Measurements from ENCODE around the gene CNTNAP5.

The CNTNAP5 gene

GRCh38 chr2:124289060-124289459, 264.0 kb downstream of the CNTNAP5 start:
- H3K4me3 ChIP-seq (ENCODE audit: low read depth, low read length) = no peak overlapping the region
- no peaks in the 10 kb centered on the region for H3K36me3 ChIP-seq (ENCODE audit: insufficient read depth, low read length)
- H3K27ac ChIP-seq (ENCODE audit: low read depth, low read length) = no peak overlapping the region
- no peaks in the 10 kb centered on the region for H3K4me1 ChIP-seq (ENCODE audit: control insufficient read depth, insufficient read depth, low read length, unreplicated experiment)
- H2AFZ ChIP-seq (ENCODE audit: low read length, unreplicated experiment) = no peak overlapping the region
- H3K27me3 ChIP-seq (ENCODE audit: insufficient read depth, low read length) = no peaks in the 10 kb centered on the region
- H3K79me2 ChIP-seq (ENCODE audit: control insufficient read depth, insufficient read depth, low read length, unreplicated experiment) = no peaks in the 10 kb centered on the region

- Histone ChIP-seq H3K79me2 (ENCODE audit: control insufficient read depth, insufficient read depth, low read length, unreplicated experiment) (no peaks in the 10 kb centered on the region), H3K27ac (ENCODE audit: low read depth, low read length) (no peak overlapping the region), H3K36me3 (ENCODE audit: insufficient read depth, low read length) (no peaks in the 10 kb centered on the region), H3K4me3 (ENCODE audit: low read depth, low read length) (no peak overlapping the region), H3K27me3 (ENCODE audit: insufficient read depth, low read length) (no peaks in the 10 kb centered on the region), H2AFZ (ENCODE audit: low read length, unreplicated experiment) (no peak overlapping the region), H3K4me1 (ENCODE audit: control insufficient read depth, insufficient read depth, low read length, unreplicated experiment) (no peaks in the 10 kb centered on the region)
Measured at GRCh38 chr2:124289615-124290014, 264.5 kb downstream of the CNTNAP5 start.

GRCh38 chr2:124296470-124296869, 271.4 kb downstream of the CNTNAP5 start:
- Histone ChIP-seq H3K27ac (ENCODE audit: low read depth, low read length) (no peak overlapping the region), H3K79me2 (ENCODE audit: control insufficient read depth, insufficient read depth, low read length, unreplicated experiment) (no peaks in the 10 kb centered on the region), H3K27me3 (ENCODE audit: insufficient read depth, low read length) (no peaks in the 10 kb centered on the region), H3K4me1 (ENCODE audit: control insufficient read depth, insufficient read depth, low read length, unreplicated experiment) (no peaks in the 10 kb centered on the region), H2AFZ (ENCODE audit: low read length, unreplicated experiment) (no peak overlapping the region), H3K4me3 (ENCODE audit: low read depth, low read length) (no peak overlapping the region), H3K36me3 (ENCODE audit: insufficient read depth, low read length) (no peaks in the 10 kb centered on the region)

- no peaks in the 10 kb centered on the region for H3K79me2 ChIP-seq (ENCODE audit: control insufficient read depth, insufficient read depth, low read length, unreplicated experiment)
- H3K27me3 ChIP-seq (ENCODE audit: insufficient read depth, low read length) = no peaks in the 10 kb centered on the region
- H2AFZ ChIP-seq (ENCODE audit: low read length, unreplicated experiment) = no peak overlapping the region
- no peak overlapping the region for H3K27ac ChIP-seq (ENCODE audit: low read depth, low read length)
- H3K4me1 ChIP-seq (ENCODE audit: control insufficient read depth, insufficient read depth, low read length, unreplicated experiment) = no peaks in the 10 kb centered on the region
- H3K4me3 ChIP-seq (ENCODE audit: low read depth, low read length) = no peak overlapping the region
- H3K36me3 ChIP-seq (ENCODE audit: insufficient read depth, low read length) = no peaks in the 10 kb centered on the region
Measured at GRCh38 chr2:124301915-124302314, 276.8 kb downstream of the CNTNAP5 start.

GRCh38 chr2:124308319-124309062, 283.4 kb downstream of the CNTNAP5 start:
- no peak overlapping the region for H3K27ac ChIP-seq (ENCODE audit: low read depth, low read length)

GRCh38 chr2:124309563-124310138, 284.6 kb downstream of the CNTNAP5 start:
- Histone ChIP-seq H3K4me1 (ENCODE audit: control insufficient read depth, insufficient read depth, low read length, unreplicated experiment) (no peaks in the 10 kb centered on the region), H3K79me2 (ENCODE audit: control insufficient read depth, insufficient read depth, low read length, unreplicated experiment) (no peaks in the 10 kb centered on the region), H2AFZ (ENCODE audit: low read length, unreplicated experiment) (no peak overlapping the region), H3K27ac (ENCODE audit: low read depth, low read length) (no peak overlapping the region), H3K4me3 (ENCODE audit: low read depth, low read length) (no peak overlapping the region), H3K27me3 (ENCODE audit: insufficient read depth, low read length) (no peaks in the 10 kb centered on the region), H3K36me3 (ENCODE audit: insufficient read depth, low read length) (no peaks in the 10 kb centered on the region)

More at GRCh38 chr2:124308319-124309062, 283.4 kb downstream of the CNTNAP5 start:
- Histone ChIP-seq H3K79me2 (ENCODE audit: control insufficient read depth, insufficient read depth, low read length, unreplicated experiment) (no peaks in the 10 kb centered on the region), H3K27me3 (ENCODE audit: insufficient read depth, low read length) (no peaks in the 10 kb centered on the region), H3K4me3 (ENCODE audit: low read depth, low read length) (no peak overlapping the region), H3K36me3 (ENCODE audit: insufficient read depth, low read length) (no peaks in the 10 kb centered on the region), H3K4me1 (ENCODE audit: control insufficient read depth, insufficient read depth, low read length, unreplicated experiment) (no peaks in the 10 kb centered on the region), H2AFZ (ENCODE audit: low read length, unreplicated experiment) (no peak overlapping the region)

- H3K4me3 ChIP-seq (ENCODE audit: low read depth, low read length) = no peak overlapping the region
- no peaks in the 10 kb centered on the region for H3K79me2 ChIP-seq (ENCODE audit: control insufficient read depth, insufficient read depth, low read length, unreplicated experiment)
- no peaks in the 10 kb centered on the region for H3K36me3 ChIP-seq (ENCODE audit: insufficient read depth, low read length)
- no peak overlapping the region for H2AFZ ChIP-seq (ENCODE audit: low read length, unreplicated experiment)
- no peaks in the 10 kb centered on the region for H3K4me1 ChIP-seq (ENCODE audit: control insufficient read depth, insufficient read depth, low read length, unreplicated experiment)
- H3K27me3 ChIP-seq (ENCODE audit: insufficient read depth, low read length) = no peaks in the 10 kb centered on the region
- H3K27ac ChIP-seq (ENCODE audit: low read depth, low read length) = no peak overlapping the region
Measured at GRCh38 chr2:124310671-124311070, 285.6 kb downstream of the CNTNAP5 start.

- Histone ChIP-seq H3K36me3 (ENCODE audit: insufficient read depth, low read length) (no peaks in the 10 kb centered on the region), H2AFZ (ENCODE audit: low read length, unreplicated experiment) (no peak overlapping the region), H3K27me3 (ENCODE audit: insufficient read depth, low read length) (no peaks in the 10 kb centered on the region), H3K4me3 (ENCODE audit: low read depth, low read length) (no peak overlapping the region), H3K27ac (ENCODE audit: low read depth, low read length) (no peak overlapping the region), H3K79me2 (ENCODE audit: control insufficient read depth, insufficient read depth, low read length, unreplicated experiment) (no peaks in the 10 kb centered on the region), H3K4me1 (ENCODE audit: control insufficient read depth, insufficient read depth, low read length, unreplicated experiment) (no peaks in the 10 kb centered on the region)
Measured at GRCh38 chr2:124314084-124314483, 289.0 kb downstream of the CNTNAP5 start.

- no peaks in the 10 kb centered on the region for H3K36me3 ChIP-seq (ENCODE audit: insufficient read depth, low read length)
- H3K4me1 ChIP-seq (ENCODE audit: control insufficient read depth, insufficient read depth, low read length, unreplicated experiment) = no peaks in the 10 kb centered on the region
- H3K4me3 ChIP-seq (ENCODE audit: low read depth, low read length) = no peak overlapping the region
- H3K79me2 ChIP-seq (ENCODE audit: control insufficient read depth, insufficient read depth, low read length, unreplicated experiment) = no peaks in the 10 kb centered on the region
- H3K27me3 ChIP-seq (ENCODE audit: insufficient read depth, low read length) = no peaks in the 10 kb centered on the region
- H2AFZ ChIP-seq (ENCODE audit: low read length, unreplicated experiment) = no peak overlapping the region
- H3K27ac ChIP-seq (ENCODE audit: low read depth, low read length) = no peak overlapping the region
Measured at GRCh38 chr2:124315221-124315880, 290.3 kb downstream of the CNTNAP5 start.

- H3K4me3 ChIP-seq (ENCODE audit: low read depth, low read length) = no peak overlapping the region
- no peaks in the 10 kb centered on the region for H3K79me2 ChIP-seq (ENCODE audit: control insufficient read depth, insufficient read depth, low read length, unreplicated experiment)
- H3K27ac ChIP-seq (ENCODE audit: low read depth, low read length) = no peak overlapping the region
- no peaks in the 10 kb centered on the region for H3K36me3 ChIP-seq (ENCODE audit: insufficient read depth, low read length)
- no peak overlapping the region for H2AFZ ChIP-seq (ENCODE audit: low read length, unreplicated experiment)
- no peaks in the 10 kb centered on the region for H3K4me1 ChIP-seq (ENCODE audit: control insufficient read depth, insufficient read depth, low read length, unreplicated experiment)
- H3K27me3 ChIP-seq (ENCODE audit: insufficient read depth, low read length) = no peaks in the 10 kb centered on the region
Measured at GRCh38 chr2:124316133-124316532, 291.0 kb downstream of the CNTNAP5 start.
